Keratinocyte (primary cell): ENCODE results near the gene FYB1. TPM values are rescaled to one million over a fixed set of nuclear protein-coding genes. Genes with fewer than 3 reads are reported as not detected.

ENCODE experiments used
- DNase-seq: peaks from one replicate; pipeline ENCODE4 v3.0.0-alpha.2; 2011; ENCODE audit warnings: low read depth, missing footprints, low spot score
- FAIRE-seq: peaks from 2 replicates; lab custom pipeline; 2011; peaks lifted over from hg19 to GRCh38; lab: Jason Lieb, UNC
- H2AFZ ChIP-seq: 2 replicates; pipeline ENCODE4 v1.6.0; 2012; ENCODE audit warnings: low read length, control low read depth, inconsistent platforms; ENCODE audit not compliant: control insufficient read depth
- H3K27ac ChIP-seq: 2 replicates; pipeline ENCODE4 v1.5.1; 2011; ENCODE audit warnings: low read length; ENCODE audit not compliant: control insufficient read depth, insufficient read depth
- H3K27me3 ChIP-seq: 3 replicates; pipeline ENCODE4 v1.6.0; 2011; ENCODE audit warnings: low read length; ENCODE audit not compliant: control insufficient read depth, insufficient read depth; ENCODE audit errors: extremely low read depth
- H3K36me3 ChIP-seq, 2 experiments: 2 replicates in 1 of 2; 3 replicates in 1 of 2; pipeline ENCODE4 v1.5.1; 2011; ENCODE audit warnings: low read length in 2 of 2, mild to moderate bottlenecking in 1 of 2; ENCODE audit not compliant: control insufficient read depth in 2 of 2, insufficient read depth in 2 of 2; ENCODE audit errors: extremely low read depth in 1 of 2
- H3K4me1 ChIP-seq: 3 replicates; pipeline ENCODE4 v1.5.1; 2011; ENCODE audit warnings: low read length; ENCODE audit not compliant: control insufficient read depth, insufficient read depth; ENCODE audit errors: extremely low read depth
- H3K4me2 ChIP-seq: 3 replicates; pipeline ENCODE4 v1.6.0; 2011; ENCODE audit warnings: low read depth, low read length; ENCODE audit not compliant: control insufficient read depth, insufficient read depth; ENCODE audit errors: extremely low read depth
- H3K4me3 ChIP-seq, 3 experiments: fragments of 200-600 bp in 1 of 3; sonication (generic) in 1 of 3; 2 replicates in 2 of 3; 3 replicates in 1 of 3; pipeline ENCODE4 v1.5.1; 2011 to 2016; ENCODE audit warnings: low read length in 3 of 3, mild to moderate bottlenecking in 3 of 3, control low read depth in 2 of 3, inconsistent platforms in 1 of 3, low read depth in 1 of 3, mixed read lengths in 1 of 3, mixed run types in 1 of 3, moderate library complexity in 1 of 3; ENCODE audit not compliant: control insufficient read depth in 2 of 3, insufficient read depth in 2 of 3; ENCODE audit errors: extremely low read depth in 1 of 3
- H3K79me2 ChIP-seq: 2 replicates; pipeline ENCODE4 v1.6.0; 2012; ENCODE audit warnings: low read length; ENCODE audit not compliant: control insufficient read depth, insufficient read depth
- H3K9ac ChIP-seq: 3 replicates; pipeline ENCODE4 v1.6.0; 2011; ENCODE audit warnings: low read length; ENCODE audit not compliant: control insufficient read depth, insufficient read depth; ENCODE audit errors: extremely low read depth
- H3K9me1 ChIP-seq: 3 replicates; pipeline ENCODE4 v1.6.0; 2011; ENCODE audit warnings: low read length; ENCODE audit not compliant: control insufficient read depth, insufficient read depth; ENCODE audit errors: extremely low read depth
- H3K9me3 ChIP-seq: 2 replicates; pipeline ENCODE4 v1.5.1; 2012; ENCODE audit warnings: low read depth, low read length; ENCODE audit not compliant: control insufficient read depth
- H4K20me1 ChIP-seq: 3 replicates; pipeline ENCODE4 v1.6.0; 2011; ENCODE audit warnings: low read length; ENCODE audit not compliant: control insufficient read depth, insufficient read depth; ENCODE audit errors: extremely low read depth
- EZH2 ChIP-seq: IDR thresholded peaks from one replicate; pipeline ENCODE4 v1.6.1; 2012; ENCODE audit warnings: inconsistent platforms, mild to moderate bottlenecking, low read length, moderate library complexity
- dilution Hi-C: fragments of 300-500 bp; cut with MboI; formaldehyde crosslinking; loops from one replicate; pipeline ENCODE4 v1.7.0; 2020; ENCODE audit warnings: low sequenced_read_pairs; ENCODE audit not compliant: extremely low pct_ligation_motif_present
- polyA plus RNA-seq, 5 experiments: library from polyadenylated mRNA; depleted of rRNA in 3 of 5; stranded (reverse) in 3 of 5; stranded (forward) in 1 of 5; unstranded in 1 of 5; fragments of >200 nt; gene quantifications; 1 replicate in 1 of 5; 2 replicates in 3 of 5; 3 replicates in 1 of 5; pipeline versions ENCODE4 v1.2.1 to v1.2.3, GENCODE V29; 2011 to 2012; ENCODE audit warnings: missing spikeins in 2 of 5, low read depth in 1 of 5, low replicate concordance in 1 of 5
- TF ChIP-seq, protein P1 (sequence below), 3 experiments: IDR thresholded peaks in 1 of 3; conservative IDR thresholded peaks in 1 of 3; optimal IDR thresholded peaks in 1 of 3; 2 replicates in 2 of 3; 3 replicates in 1 of 3; pipeline versions ENCODE3 to v1.5.1; 2011; ENCODE audit warnings: low read length in 3 of 3, mild to moderate bottlenecking in 3 of 3, moderate library complexity in 2 of 3, control low read depth in 1 of 3, inconsistent platforms in 1 of 3; ENCODE audit not compliant: insufficient read depth in 2 of 3; ENCODE audit errors: extremely low read depth in 1 of 3

Gene FYB1
- polyA plus RNA-seq, 1 donor (not counting 4 experiments of a cell fraction or from before 2014, with no cell fraction given): 0.29 TPM

- Histone ChIP-seq H3K9me3 (no peaks in the 10 kb centered on the region), H3K4me3 (no peak overlapping the region), H2AFZ (no peak overlapping the region), H3K36me3 (no peaks in the 10 kb centered on the region), H3K27me3 (no peaks in the 10 kb centered on the region), H4K20me1 (no peaks in the 10 kb centered on the region), H3K4me2 (no peak overlapping the region), H3K4me1 (no peaks in the 10 kb centered on the region), H3K79me2 (no peaks in the 10 kb centered on the region), H3K9me1 (no peaks in the 10 kb centered on the region), H3K9ac (no peak overlapping the region), H3K27ac (no peak overlapping the region)
- no peak for TF ChIP-seq EZH2
- TF ChIP-seq, protein P1, sequence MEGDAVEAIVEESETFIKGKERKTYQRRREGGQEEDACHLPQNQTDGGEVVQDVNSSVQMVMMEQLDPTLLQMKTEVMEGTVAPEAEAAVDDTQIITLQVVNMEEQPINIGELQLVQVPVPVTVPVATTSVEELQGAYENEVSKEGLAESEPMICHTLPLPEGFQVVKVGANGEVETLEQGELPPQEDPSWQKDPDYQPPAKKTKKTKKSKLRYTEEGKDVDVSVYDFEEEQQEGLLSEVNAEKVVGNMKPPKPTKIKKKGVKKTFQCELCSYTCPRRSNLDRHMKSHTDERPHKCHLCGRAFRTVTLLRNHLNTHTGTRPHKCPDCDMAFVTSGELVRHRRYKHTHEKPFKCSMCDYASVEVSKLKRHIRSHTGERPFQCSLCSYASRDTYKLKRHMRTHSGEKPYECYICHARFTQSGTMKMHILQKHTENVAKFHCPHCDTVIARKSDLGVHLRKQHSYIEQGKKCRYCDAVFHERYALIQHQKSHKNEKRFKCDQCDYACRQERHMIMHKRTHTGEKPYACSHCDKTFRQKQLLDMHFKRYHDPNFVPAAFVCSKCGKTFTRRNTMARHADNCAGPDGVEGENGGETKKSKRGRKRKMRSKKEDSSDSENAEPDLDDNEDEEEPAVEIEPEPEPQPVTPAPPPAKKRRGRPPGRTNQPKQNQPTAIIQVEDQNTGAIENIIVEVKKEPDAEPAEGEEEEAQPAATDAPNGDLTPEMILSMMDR (optimal IDR thresholded peaks at IDR 0.05 in 1 of 3, IDR thresholded peaks at IDR 0.05 in 1 of 3, conservative IDR thresholded peaks at IDR 0.05 in 1 of 3; ENCODE audit: extremely low read depth in 1 of 3, insufficient read depth in 2 of 3, low read length in 3 of 3): no peak
- dilution Hi-C loops: no loop called here
- no peak for FAIRE-seq
- no peak for DNase-seq
Measured at GRCh38 chr5:39213447-39214207, 5.7 kb downstream of the FYB1 start.

DNA sequence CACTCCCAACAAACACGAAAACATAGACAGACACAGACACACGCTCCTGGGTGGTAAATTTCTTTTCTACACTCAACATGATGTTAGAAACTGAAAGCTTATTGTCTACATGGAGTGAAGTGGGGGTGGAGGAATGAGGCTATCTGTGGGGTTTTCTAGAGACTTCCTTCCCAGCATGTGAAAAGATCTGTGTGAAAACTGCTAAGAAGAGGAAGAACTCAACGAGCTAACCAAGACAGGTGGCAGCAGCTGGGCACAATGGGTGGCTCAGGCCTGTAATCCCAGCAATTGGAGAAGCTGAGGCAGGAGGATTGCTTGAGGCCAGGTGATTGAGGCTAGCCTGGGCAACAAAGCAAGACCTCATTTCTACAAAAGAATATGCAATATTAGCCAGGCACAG, 7.6 kb downstream of the FYB1 start:
- Histone ChIP-seq H3K4me3 (no peak overlapping the region), H3K27me3 (no peaks in the 10 kb centered on the region), H4K20me1 (no peaks in the 10 kb centered on the region), H3K36me3 (no peaks in the 10 kb centered on the region), H3K27ac (no peak overlapping the region), H3K4me1 (no peaks in the 10 kb centered on the region), H3K9me3 (no peaks in the 10 kb centered on the region), H3K4me2 (no peak overlapping the region), H3K9ac (no peak overlapping the region), H2AFZ (no peak overlapping the region), H3K9me1 (no peaks in the 10 kb centered on the region), H3K79me2 (no peaks in the 10 kb centered on the region)
- FAIRE-seq (no peak), DNase-seq (no peak)
- TF ChIP-seq, protein P1 (optimal IDR thresholded peaks at IDR 0.05 in 1 of 3, IDR thresholded peaks at IDR 0.05 in 1 of 3, conservative IDR thresholded peaks at IDR 0.05 in 1 of 3; ENCODE audit: extremely low read depth in 1 of 3, insufficient read depth in 2 of 3, low read length in 3 of 3): no peak
- TF ChIP-seq EZH2: no peak
- dilution Hi-C loops: no loop called here
